HL-60 (cell line): Measurements from ENCODE around the gene MRPL4.

Source experiments
- CTCF ChIP-seq: IDR thresholded peaks from one replicate; pipeline ENCODE4 v1.5.1; 2011; ENCODE audit warnings: low read length, control low read depth, inconsistent platforms; ENCODE audit not compliant: insufficient read depth
- GABPA ChIP-seq: IDR thresholded peaks from 2 replicates; pipeline ENCODE4 v1.6.1; 2012; ENCODE audit warnings: low read depth
- POLR2AphosphoS5 ChIP-seq: IDR thresholded peaks from 2 replicates; pipeline ENCODE4 v1.6.1; 2012; ENCODE audit warnings: low read depth
- REST ChIP-seq: IDR thresholded peaks from 2 replicates; pipeline ENCODE4 v1.6.1; 2012; ENCODE audit warnings: low read depth; ENCODE audit not compliant: insufficient replicate concordance
- SPI1 ChIP-seq: IDR thresholded peaks from 2 replicates; pipeline ENCODE4 v1.6.1; 2012; ENCODE audit warnings: low read depth, mild to moderate bottlenecking, borderline replicate concordance

DNA sequence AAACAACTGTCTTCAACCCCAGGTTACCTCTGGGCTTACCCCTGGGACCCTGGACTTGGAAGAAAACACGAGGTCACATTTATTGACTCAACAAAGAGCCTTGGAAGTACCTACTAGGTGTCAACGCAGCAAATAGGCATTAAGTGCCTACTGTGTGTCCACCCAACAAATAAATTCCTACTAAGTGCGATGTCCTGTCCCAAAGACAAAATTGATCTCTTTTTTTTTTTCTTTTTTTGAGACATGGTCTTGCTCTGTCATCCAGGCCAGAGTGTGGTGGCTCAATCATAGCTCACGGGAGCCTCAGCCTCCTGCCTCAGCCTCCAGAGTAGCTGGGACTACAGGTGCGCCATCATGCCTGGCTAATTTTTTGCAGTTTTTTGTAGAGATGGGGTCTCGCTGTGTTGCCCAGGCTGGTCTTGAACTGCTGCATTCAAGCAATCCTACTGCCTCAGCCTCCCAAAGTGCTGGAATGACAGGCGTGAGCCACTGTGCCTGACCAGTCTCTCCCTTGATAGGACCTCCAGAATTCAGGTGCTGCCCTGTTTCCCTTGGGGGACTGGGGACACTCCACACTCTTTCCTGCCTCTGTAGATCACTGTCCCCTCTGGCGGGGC, 20.3 kb upstream of the MRPL4 start:
- TF ChIP-seq CTCF (no peak), REST (no peak), POLR2AphosphoS5 (no peak), GABPA (no peak), SPI1 (no peak)
